Chondrocyte (in vitro differentiated cells): ENCODE measurements around the gene MPDZ. TPM values are rescaled to one million over a fixed set of nuclear protein-coding genes. Genes with fewer than 3 reads are reported as not detected.

ENCODE experiments used
- DNase-seq: peaks from one replicate; pipeline ENCODE4 v3.0.0; 2021; ENCODE audit warnings: mixed read lengths, low spot score
- H3K27ac Mint-ChIP-seq: one replicate; pipeline ENCODE4 v1.8.0; 2021; ENCODE audit warnings: mild to moderate bottlenecking, moderate library complexity, mixed read lengths; ENCODE audit not compliant: unreplicated experiment
- H3K27me3 Mint-ChIP-seq: 2 replicates; pipeline ENCODE4 v1.8.0; 2021; ENCODE audit warnings: low read depth, mixed read lengths
- H3K36me3 Mint-ChIP-seq: 2 replicates; pipeline ENCODE4 v1.8.0; 2021; ENCODE audit warnings: low read depth, mixed read lengths
- H3K4me1 Mint-ChIP-seq: 2 replicates; pipeline ENCODE4 v1.8.0; 2021; ENCODE audit warnings: low read depth, mild to moderate bottlenecking, mixed read lengths
- H3K4me3 Mint-ChIP-seq: one replicate; pipeline ENCODE4 v1.8.0; 2021; ENCODE audit warnings: mild to moderate bottlenecking, moderate library complexity, mixed read lengths; ENCODE audit not compliant: unreplicated experiment
- H3K9me3 Mint-ChIP-seq: 2 replicates; pipeline ENCODE4 v1.8.0; 2021; ENCODE audit warnings: low read depth, mixed read lengths
- CTCF ChIP-seq: fragments of 200-600 bp; sonication (generic); IDR thresholded peaks from 2 replicates; pipeline ENCODE4 v1.5.0; 2021; ENCODE audit warnings: antibody characterized with exemption, mild to moderate bottlenecking, moderate library complexity
- total RNA-seq: library from RNA; stranded (reverse); gene quantifications from 3 replicates; pipeline ENCODE4 v1.2.1, GENCODE V29; 2021

Gene MPDZ
- total RNA-seq, 1 donor from 2014 or later, result 42.5 TPM

- no peak for TF ChIP-seq CTCF
- no peak overlapping the region for H3K27ac Mint-ChIP-seq
- H3K4me1 Mint-ChIP-seq, result no peaks in the 10 kb centered on the region
- peaks cover 33% of the 10 kb centered on the region for H3K36me3 Mint-ChIP-seq
- no peaks in the 10 kb centered on the region for H3K27me3 Mint-ChIP-seq
- DNase-seq, result no peak
- no peaks in the 10 kb centered on the region for H3K9me3 Mint-ChIP-seq
- no peak overlapping the region for H3K4me3 Mint-ChIP-seq
Measured at GRCh38 chr9:13127131-13127530, 152.4 kb downstream of the MPDZ start.

GRCh38 chr9:13125261-13125660 lies 154.2 kb downstream of the MPDZ start:
- no peaks in the 10 kb centered on the region for H3K27me3 Mint-ChIP-seq
- H3K4me1 Mint-ChIP-seq, result no peaks in the 10 kb centered on the region
- TF ChIP-seq CTCF, result no peak
- no peak overlapping the region for H3K4me3 Mint-ChIP-seq
- DNase-seq, result no peak
- no peak overlapping the region for H3K27ac Mint-ChIP-seq
- no peaks in the 10 kb centered on the region for H3K9me3 Mint-ChIP-seq
- peaks cover 32% of the 10 kb centered on the region for H3K36me3 Mint-ChIP-seq

GRCh38 chr9:13122756-13123369 lies 156.6 kb downstream of the MPDZ start:
- Mint-ChIP-seq H3K36me3 (peaks cover 34% of the 10 kb centered on the region), H3K4me3 (no peak overlapping the region), H3K9me3 (no peaks in the 10 kb centered on the region), H3K4me1 (no peaks in the 10 kb centered on the region), H3K27me3 (no peaks in the 10 kb centered on the region), H3K27ac (no peak overlapping the region)
- DNase-seq, result no peak
- no peak for TF ChIP-seq CTCF

GRCh38 chr9:13118313-13118712 lies 161.2 kb downstream of the MPDZ start:
- H3K4me3 Mint-ChIP-seq, result no peak overlapping the region
- DNase-seq, result no peak
- H3K9me3 Mint-ChIP-seq, result no peaks in the 10 kb centered on the region
- no peaks in the 10 kb centered on the region for H3K27me3 Mint-ChIP-seq
- TF ChIP-seq CTCF, result no peak
- H3K4me1 Mint-ChIP-seq, result peaks cover 10% of the 10 kb centered on the region
- peaks cover 28% of the 10 kb centered on the region for H3K36me3 Mint-ChIP-seq
- no peak overlapping the region for H3K27ac Mint-ChIP-seq

GRCh38 chr9:13116292-13116691 lies 163.2 kb downstream of the MPDZ start:
- H3K27me3 Mint-ChIP-seq, result no peaks in the 10 kb centered on the region
- H3K27ac Mint-ChIP-seq, result no peak overlapping the region
- H3K36me3 Mint-ChIP-seq, result peaks cover 27% of the 10 kb centered on the region
- H3K4me1 Mint-ChIP-seq, result peaks cover 15% of the 10 kb centered on the region
- no peak overlapping the region for H3K4me3 Mint-ChIP-seq
- H3K9me3 Mint-ChIP-seq, result no peaks in the 10 kb centered on the region
- DNase-seq, result no peak
- TF ChIP-seq CTCF, result no peak
